Stimulated activated CD4-positive, alpha-beta T cell treated with anti-CD3 and anti-CD28 coated beads, Interleukin-15, amount 100 ng/mL, for 24 hours (primary cell): ENCODE results near the gene SEC61G.

Experiments used
- DNase-seq: peaks from one replicate; pipeline ENCODE4 v3.0.0-alpha.2; 2020

SEC61G gene

GRCh38 chr7:54757711-54758110 is 1.3 kb downstream of the SEC61G start:
- no peak for DNase-seq

- no peak for DNase-seq
These were observed 9.8 kb downstream of the SEC61G start for GRCh38 chr7:54749200-54749599.

- no peak for DNase-seq
These were observed 11.8 kb downstream of the SEC61G start for GRCh38 chr7:54747234-54747633.

- DNase-seq = no peak
These were observed 15.4 kb downstream of the SEC61G start for GRCh38 chr7:54743580-54743979.

GRCh38 chr7:54738737-54739136 is 20.3 kb downstream of the SEC61G start:
- DNase-seq = no peak

GRCh38 chr7:54729107-54729506 is 29.9 kb downstream of the SEC61G start:
- no peak for DNase-seq

GRCh38 chr7:54728411-54728810 is 30.6 kb downstream of the SEC61G start:
- DNase-seq = no peak

- no peak for DNase-seq
These were observed 33.8 kb downstream of the SEC61G start for GRCh38 chr7:54725255-54725654.

- no peak for DNase-seq
These were observed 36.5 kb downstream of the SEC61G start for GRCh38 chr7:54722502-54722901.

GRCh38 chr7:54722026-54722425 is 37.0 kb downstream of the SEC61G start:
- DNase-seq = no peak

- DNase-seq = no peak
These were observed 39.0 kb downstream of the SEC61G start for GRCh38 chr7:54719974-54720373.

- no peak for DNase-seq
These were observed 39.6 kb downstream of the SEC61G start for GRCh38 chr7:54719425-54719824.

GRCh38 chr7:54712820-54713219 is 46.2 kb downstream of the SEC61G start:
- no peak for DNase-seq

GRCh38 chr7:54711900-54712595 is 47.0 kb downstream of the SEC61G start:
- no peak for DNase-seq

- no peak for DNase-seq
These were observed 49.7 kb downstream of the SEC61G start for GRCh38 chr7:54709283-54709682.

GRCh38 chr7:54705436-54705835 is 53.6 kb downstream of the SEC61G start:
- DNase-seq = no peak

- DNase-seq = no peak
These were observed 54.2 kb downstream of the SEC61G start for GRCh38 chr7:54704851-54705250.
